ENCODE results near the gene PASK.

PASK gene

GRCh38 chr2:241193271-241193670 is 44.0 kb upstream of the PASK start:
- H3K4me3 ChIP-seq (ENCODE audit: low read depth, low read length): no peak overlapping the region
- TF ChIP-seq CTCF (IDR thresholded peaks at IDR 0.05; ENCODE audit: low read depth, low read length, missing control alignments): no peak
- in situ Hi-C loops (cut with HindIII; ENCODE audit: low sequenced_read_pairs): no loop called here
- no peak for DNase-seq (ENCODE audit: low read depth)

- TF ChIP-seq CTCF (IDR thresholded peaks at IDR 0.05; ENCODE audit: low read depth, low read length, missing control alignments): no peak
- in situ Hi-C loops (cut with HindIII; ENCODE audit: low sequenced_read_pairs): no loop called here
- DNase-seq (ENCODE audit: low read depth): no peak
- H3K4me3 ChIP-seq (ENCODE audit: low read depth, low read length): no peak overlapping the region
These were observed 41.8 kb upstream of the PASK start for GRCh38 chr2:241191081-241191480.

GRCh38 chr2:241190291-241190981 is 41.2 kb upstream of the PASK start:
- TF ChIP-seq CTCF (IDR thresholded peaks at IDR 0.05; ENCODE audit: low read depth, low read length, missing control alignments): no peak
- in situ Hi-C loops (cut with HindIII; ENCODE audit: low sequenced_read_pairs): no loop called here
- H3K4me3 ChIP-seq (ENCODE audit: low read depth, low read length): no peak overlapping the region
- no peak for DNase-seq (ENCODE audit: low read depth)

GRCh38 chr2:241189856-241190201 is 40.6 kb upstream of the PASK start:
- in situ Hi-C loops (cut with HindIII; ENCODE audit: low sequenced_read_pairs): no loop called here
- no peak for TF ChIP-seq CTCF (IDR thresholded peaks at IDR 0.05; ENCODE audit: low read depth, low read length, missing control alignments)
- no peak for DNase-seq (ENCODE audit: low read depth)
- no peak overlapping the region for H3K4me3 ChIP-seq (ENCODE audit: low read depth, low read length)

- TF ChIP-seq CTCF (IDR thresholded peaks at IDR 0.05; ENCODE audit: low read depth, low read length, missing control alignments): no peak
- in situ Hi-C loops (cut with HindIII; ENCODE audit: low sequenced_read_pairs): no loop called here
- no peak overlapping the region for H3K4me3 ChIP-seq (ENCODE audit: low read depth, low read length)
- no peak for DNase-seq (ENCODE audit: low read depth)
These were observed 40.0 kb upstream of the PASK start for GRCh38 chr2:241189093-241189855.

GRCh38 chr2:241188361-241189092 is 39.3 kb upstream of the PASK start, which contains the start of gene ANO7:
Gene ANO7, plus strand, starts transcription at chr2:241188677. Its CDS starts 1,387 bp downstream, at chr2:241190064.
- no peak for TF ChIP-seq CTCF (IDR thresholded peaks at IDR 0.05; ENCODE audit: low read depth, low read length, missing control alignments)
- in situ Hi-C loops (cut with HindIII; ENCODE audit: low sequenced_read_pairs): no loop called here
- no peak within 1 kb of the TSS for H3K4me3 ChIP-seq (ENCODE audit: low read depth, low read length)
- DNase-seq (ENCODE audit: low read depth): no peak

Measured in astrocyte of the cerebellum (primary cell).